IPS DF 4.7 (cell line): ENCODE data around the gene E2F2.
"Not testable (repeated sequence)": the region's sequence is repeated elsewhere in the genome, so short reads cannot be mapped to it uniquely, and the experiment has no call there.

Experiments used
- DNase-seq: peaks from one replicate; pipeline ENCODE4 v3.0.0-alpha.2; 2013; ENCODE audit warnings: low spot score; ENCODE audit errors: extremely low read depth

E2F2 gene

GRCh38 chr1:23524716-23525401 lies 6.2 kb downstream of the E2F2 start:
- no peak for DNase-seq

GRCh38 chr1:23524163-23524562 lies 6.9 kb downstream of the E2F2 start:
- no peak for DNase-seq

GRCh38 chr1:23522244-23522982 lies 8.6 kb downstream of the E2F2 start:
- DNase-seq = no peak

GRCh38 chr1:23521588-23521987 lies 9.4 kb downstream of the E2F2 start:
- no peak for DNase-seq

GRCh38 chr1:23517581-23517980 lies 13.5 kb downstream of the E2F2 start:
- no peak for DNase-seq

- DNase-seq = no peak
Measured at GRCh38 chr1:23515905-23516304, 15.1 kb downstream of the E2F2 start.

- no peak for DNase-seq
Measured at GRCh38 chr1:23514111-23514679, 16.8 kb downstream of the E2F2 start.

GRCh38 chr1:23509896-23510295 lies 21.1 kb downstream of the E2F2 start:
- no peak for DNase-seq

- DNase-seq = no peak
Measured at GRCh38 chr1:23506376-23507107, 24.5 kb downstream of the E2F2 start.

GRCh38 chr1:23505851-23506250 lies 25.2 kb downstream of the E2F2 start:
- DNase-seq = no peak

GRCh38 chr1:23504156-23504555 lies 26.9 kb downstream of the E2F2 start:
- not testable (repeated sequence) for DNase-seq

GRCh38 chr1:23502951-23503350 lies 28.1 kb downstream of the E2F2 start:
- DNase-seq = no peak

GRCh38 chr1:23500466-23500865 lies 30.6 kb downstream of the E2F2 start:
- no peak for DNase-seq

GRCh38 chr1:23497777-23498439 lies 33.1 kb downstream of the E2F2 start:
- no peak for DNase-seq

GRCh38 chr1:23496490-23497181 lies 34.4 kb downstream of the E2F2 start:
- DNase-seq = no peak

- not testable (repeated sequence) for DNase-seq
Measured at GRCh38 chr1:23494836-23495235, 36.2 kb downstream of the E2F2 start.

GRCh38 chr1:23492776-23493175 lies 38.3 kb downstream of the E2F2 start:
- not testable (repeated sequence) for DNase-seq

- DNase-seq = no peak
Measured at GRCh38 chr1:23492132-23492720, 38.8 kb downstream of the E2F2 start.

- no peak for DNase-seq
Measured at GRCh38 chr1:23489842-23490241, 41.2 kb downstream of the E2F2 start.

- DNase-seq = no peak
Measured at GRCh38 chr1:23485002-23485332, 46.1 kb downstream of the E2F2 start.
